SIG-M5 (cell line): ENCODE measurements around the gene NPAS3.

Experiments
- DNase-seq: peaks from one replicate; lab custom pipeline; 2025; lab: John Stamatoyannopoulos, UW

Gene NPAS3

GRCh38 chr14:33839193-33840076 is 900.8 kb downstream of the NPAS3 start:
- no peak for DNase-seq

GRCh38 chr14:33840797-33841196 is 902.1 kb downstream of the NPAS3 start:
- DNase-seq: no peak

GRCh38 chr14:33842299-33842698 is 903.6 kb downstream of the NPAS3 start:
- no peak for DNase-seq

- DNase-seq: no peak
These were observed 905.4 kb downstream of the NPAS3 start for GRCh38 chr14:33844118-33844517.

GRCh38 chr14:33846100-33846824 is 907.6 kb downstream of the NPAS3 start:
- no peak for DNase-seq

- no peak for DNase-seq
These were observed 908.4 kb downstream of the NPAS3 start for GRCh38 chr14:33847066-33847465.

- no peak for DNase-seq
These were observed 909.3 kb downstream of the NPAS3 start for GRCh38 chr14:33848009-33848408.

GRCh38 chr14:33848706-33849454 is 910.2 kb downstream of the NPAS3 start:
- DNase-seq: no peak

GRCh38 chr14:33849455-33849801 is 910.7 kb downstream of the NPAS3 start:
- DNase-seq: no peak

GRCh38 chr14:33850826-33851225 is 912.1 kb downstream of the NPAS3 start:
- DNase-seq: no peak

GRCh38 chr14:33851366-33851765 is 912.7 kb downstream of the NPAS3 start:
- DNase-seq: no peak

- no peak for DNase-seq
These were observed 913.3 kb downstream of the NPAS3 start for GRCh38 chr14:33851931-33852330.
